ENCODE measurements around the gene ASB16. TPM values are rescaled to one million over a fixed set of nuclear protein-coding genes. Genes with fewer than 3 reads are reported as not detected.

Gene ASB16
- total and polyA plus RNA-seq, 2 donors: 0.14 TPM; not detected in 1

DNA sequence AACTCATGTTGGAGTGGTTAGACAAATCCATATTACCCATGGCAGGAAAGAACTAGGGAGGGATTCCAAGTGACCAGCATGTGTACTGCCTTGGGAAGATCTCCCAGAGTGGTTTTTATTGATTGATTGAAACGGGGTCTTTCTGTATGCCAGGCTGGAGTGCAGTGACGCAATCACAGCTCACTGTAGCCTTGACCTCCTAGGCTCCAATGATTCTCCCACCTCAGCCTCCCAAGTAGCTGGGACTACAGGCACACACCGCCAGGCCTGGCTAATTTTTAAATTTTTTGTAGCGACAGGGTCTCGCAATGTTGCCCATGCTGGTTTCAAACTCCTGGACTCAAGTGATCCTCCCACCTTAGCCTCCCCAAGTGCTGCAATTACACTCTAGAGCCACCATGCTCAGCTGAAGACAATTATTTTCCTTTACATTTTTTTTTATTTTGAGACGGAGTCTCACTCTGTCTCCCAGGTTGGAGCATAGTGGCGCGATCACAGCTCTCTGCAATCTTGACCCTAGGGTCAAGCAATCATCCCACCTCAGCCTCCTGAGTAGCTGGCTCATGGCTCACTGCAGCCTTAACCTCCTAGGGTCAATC lies 13.8 kb downstream of the ASB16 start:
- Histone ChIP-seq H3K9me3 (ENCODE audit: control insufficient read depth in 2 of 2, insufficient read depth in 1 of 2, low read length in 1 of 2) (no peaks in the 10 kb centered on the region), H3K4me1 (ENCODE audit: control insufficient read depth in 2 of 2, insufficient read depth in 2 of 2, low read length in 2 of 2) (peaks cover 17 to 21% of the 10 kb centered on the region in 2 donors), H3K27ac (ENCODE audit: low read depth in 1 of 2, low read length in 1 of 2) (no peak overlapping the region), H3K4me3 (ENCODE audit: low read length in 2 of 2) (no peak overlapping the region), H3K36me3 (ENCODE audit: control insufficient read depth in 2 of 2, insufficient read depth in 2 of 2, low read length in 1 of 2) (peaks cover 17 to 23% of the 10 kb centered on the region in 2 donors), H3K27me3 (ENCODE audit: control insufficient read depth in 2 of 2, insufficient read depth in 1 of 2, low read length in 1 of 2) (no peaks in the 10 kb centered on the region)
- no peak for DNase-seq (ENCODE audit: low read depth in 6 of 9, low spot score in 9 of 9)
- 97% methylated on average over 8 of the region's 8 CpGs for WGBS

DNA sequence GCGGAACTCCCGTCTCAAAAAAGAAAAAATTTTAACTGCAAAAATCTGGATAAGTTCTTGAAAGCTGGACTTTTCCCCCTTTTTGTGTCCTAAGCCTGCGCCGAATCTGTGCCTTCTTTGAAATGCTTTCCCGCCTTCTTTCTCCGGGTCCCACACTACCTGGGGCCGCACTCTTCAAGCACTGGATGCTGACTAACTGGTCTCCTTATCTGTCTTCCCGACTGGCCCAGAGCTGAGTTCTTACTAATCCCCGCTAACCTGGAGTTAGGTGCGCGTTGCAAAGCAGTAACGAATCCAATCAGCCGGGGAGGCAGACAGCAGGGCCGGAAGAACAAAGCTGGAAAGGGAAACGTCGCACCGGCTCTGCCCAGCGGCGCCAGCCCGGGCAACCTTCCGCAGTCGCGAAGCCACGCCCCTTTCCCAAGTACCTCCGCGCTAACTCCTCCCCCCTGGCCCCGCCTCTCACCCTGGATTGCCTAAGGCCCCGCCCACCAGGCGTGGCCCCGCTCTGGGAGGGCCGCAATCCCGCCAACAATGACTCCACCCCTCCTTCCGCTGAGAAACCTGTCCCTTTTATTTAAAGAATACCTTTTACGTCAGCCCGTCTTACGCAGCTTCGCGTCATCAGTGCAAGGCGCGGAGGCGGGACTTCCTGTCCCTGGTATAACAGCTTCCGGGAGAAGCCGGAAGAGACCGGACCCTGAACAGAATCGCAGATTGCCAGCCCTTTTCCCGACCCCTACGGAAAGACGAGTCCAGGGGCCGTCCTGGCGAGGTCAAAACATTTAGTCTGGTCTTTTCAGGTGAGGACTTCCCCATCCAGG lies 16.0 kb downstream of the ASB16 start, which contains the start of gene TMUB2:
Gene TMUB2 (plus strand): TSS at position 666 of the 824 bp plus-strand sequence. CDS start 737 bp downstream, outside the sequence.
- peak; percentile 97 to 100 (median 99) for DNase-seq (ENCODE audit: low read depth in 6 of 9, low spot score in 9 of 9)
- Histone ChIP-seq H3K9me3 (ENCODE audit: control insufficient read depth in 2 of 2, insufficient read depth in 1 of 2, low read length in 1 of 2) (peaks cover 0 to 3% of the 10 kb centered on the region in 2 donors), H3K4me3 (ENCODE audit: low read length in 2 of 2) (peak within 1 kb of the TSS; percentile 81 to 92), H3K4me1 (ENCODE audit: control insufficient read depth in 2 of 2, insufficient read depth in 2 of 2, low read length in 2 of 2) (peaks cover 17 to 21% of the 10 kb centered on the region in 2 donors), H3K27me3 (ENCODE audit: control insufficient read depth in 2 of 2, insufficient read depth in 1 of 2, low read length in 1 of 2) (no peaks in the 10 kb centered on the region), H3K36me3 (ENCODE audit: control insufficient read depth in 2 of 2, insufficient read depth in 2 of 2, low read length in 1 of 2) (peaks cover 34 to 37% of the 10 kb centered on the region in 2 donors), H3K27ac (ENCODE audit: low read depth in 1 of 2, low read length in 1 of 2) (peak within 1 kb of the TSS; percentile 92 to 97)
- under 1% methylated on average over 50 of the region's 50 CpGs for WGBS

DNA sequence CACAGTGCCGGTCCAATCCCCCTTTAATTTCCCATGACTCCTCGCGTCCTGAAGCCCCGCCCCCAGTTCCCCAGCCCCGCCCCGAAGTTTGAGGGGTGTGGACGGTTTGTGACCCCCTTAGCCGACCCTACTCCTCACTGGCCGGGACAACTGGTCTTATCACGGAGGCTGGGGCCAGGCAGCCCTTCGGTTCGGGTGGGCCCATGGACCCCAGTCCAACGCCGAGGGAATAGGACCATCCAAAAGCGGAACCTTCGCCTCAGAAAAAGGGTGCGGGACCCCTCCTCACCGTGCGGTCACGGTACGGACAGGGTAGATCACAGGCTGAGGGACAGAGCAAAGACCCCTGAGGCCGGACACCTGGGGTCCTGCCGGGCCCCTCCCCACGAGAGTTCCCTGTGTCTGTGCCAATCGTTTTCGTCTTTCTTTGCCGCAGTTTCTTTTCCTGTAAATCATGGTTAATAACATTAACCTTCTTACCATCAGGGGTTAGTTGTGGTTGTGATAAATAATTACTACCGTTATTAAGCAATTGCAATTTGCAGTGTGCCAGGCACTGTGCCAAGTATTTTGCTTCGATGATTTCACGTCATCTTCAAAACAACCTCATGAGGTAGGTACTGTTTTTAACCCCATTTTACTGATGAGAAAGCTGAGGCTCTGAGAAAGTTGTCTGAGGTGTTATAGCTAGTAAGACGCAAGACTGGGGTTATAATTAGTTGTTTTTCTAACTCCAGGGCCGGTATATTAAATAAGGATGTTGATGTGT lies 16.8 kb downstream of the ASB16 start:
- Histone ChIP-seq H3K4me3 (ENCODE audit: low read length in 2 of 2) (peak overlapping the region; percentile 81 to 92), H3K36me3 (ENCODE audit: control insufficient read depth in 2 of 2, insufficient read depth in 2 of 2, low read length in 1 of 2) (peaks cover 33 to 36% of the 10 kb centered on the region in 2 donors), H3K27me3 (ENCODE audit: control insufficient read depth in 2 of 2, insufficient read depth in 1 of 2, low read length in 1 of 2) (no peaks in the 10 kb centered on the region), H3K9me3 (ENCODE audit: control insufficient read depth in 2 of 2, insufficient read depth in 1 of 2, low read length in 1 of 2) (peaks cover 0 to 7% of the 10 kb centered on the region in 2 donors), H3K4me1 (ENCODE audit: control insufficient read depth in 2 of 2, insufficient read depth in 2 of 2, low read length in 2 of 2) (peaks cover 17 to 21% of the 10 kb centered on the region in 2 donors), H3K27ac (ENCODE audit: low read depth in 1 of 2, low read length in 1 of 2) (peak overlapping the region; percentile 92 to 97)
- peak in 1 of 9 donors; percentile 18 for DNase-seq (ENCODE audit: low read depth in 6 of 9, low spot score in 9 of 9)
- 3% methylated on average over 32 of the region's 32 CpGs for WGBS

DNA sequence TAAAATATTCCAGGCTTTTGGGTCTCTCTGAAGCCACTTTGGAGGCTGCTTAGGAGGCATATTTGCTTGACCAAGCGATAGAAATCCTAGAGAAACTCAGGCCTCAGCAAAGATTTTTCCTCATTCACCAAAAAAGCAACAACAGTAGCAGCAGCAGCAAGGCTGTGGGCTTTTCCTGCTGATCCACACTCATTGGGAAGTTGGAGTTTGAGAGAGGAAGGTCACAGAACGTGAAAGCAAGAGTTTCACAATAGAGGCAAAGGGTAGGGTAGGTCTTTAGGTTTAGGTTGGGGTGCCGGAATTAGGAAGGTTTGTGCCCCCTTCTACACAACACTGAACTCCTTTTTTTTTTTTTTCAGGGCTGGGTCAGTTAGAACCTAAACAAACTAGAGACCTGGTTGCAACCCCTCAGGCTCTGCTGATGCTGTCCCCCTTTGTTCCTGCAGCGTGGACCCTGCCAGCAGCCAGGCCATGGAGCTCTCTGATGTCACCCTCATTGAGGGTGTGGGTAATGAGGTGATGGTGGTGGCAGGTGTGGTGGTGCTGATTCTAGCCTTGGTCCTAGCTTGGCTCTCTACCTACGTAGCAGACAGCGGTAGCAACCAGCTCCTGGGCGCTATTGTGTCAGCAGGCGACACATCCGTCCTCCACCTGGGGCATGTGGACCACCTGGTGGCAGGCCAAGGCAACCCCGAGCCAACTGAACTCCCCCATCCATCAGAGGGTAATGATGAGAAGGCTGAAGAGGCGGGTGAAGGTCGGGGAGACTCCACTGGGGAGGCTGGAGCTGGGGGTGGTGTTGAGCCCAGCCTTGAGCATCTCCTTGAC lies 18.3 kb downstream of the ASB16 start:
- no peaks in the 10 kb centered on the region for H3K27me3 ChIP-seq (ENCODE audit: control insufficient read depth in 2 of 2, insufficient read depth in 1 of 2, low read length in 1 of 2)
- H3K36me3 ChIP-seq (ENCODE audit: control insufficient read depth in 2 of 2, insufficient read depth in 2 of 2, low read length in 1 of 2): peaks cover 39 to 41% of the 10 kb centered on the region in 2 donors
- WGBS: 97% methylated on average over 12 of the region's 12 CpGs
- no peak for DNase-seq (ENCODE audit: low read depth in 6 of 9, low spot score in 9 of 9)
- H3K4me3 ChIP-seq (ENCODE audit: low read length in 2 of 2): no peak overlapping the region
- H3K27ac ChIP-seq (ENCODE audit: low read depth in 1 of 2, low read length in 1 of 2): no peak overlapping the region
- peaks cover 17 to 23% of the 10 kb centered on the region in 2 donors for H3K4me1 ChIP-seq (ENCODE audit: control insufficient read depth in 2 of 2, insufficient read depth in 2 of 2, low read length in 2 of 2)
- H3K9me3 ChIP-seq (ENCODE audit: control insufficient read depth in 2 of 2, insufficient read depth in 1 of 2, low read length in 1 of 2): peaks cover 0 to 7% of the 10 kb centered on the region in 2 donors

DNA sequence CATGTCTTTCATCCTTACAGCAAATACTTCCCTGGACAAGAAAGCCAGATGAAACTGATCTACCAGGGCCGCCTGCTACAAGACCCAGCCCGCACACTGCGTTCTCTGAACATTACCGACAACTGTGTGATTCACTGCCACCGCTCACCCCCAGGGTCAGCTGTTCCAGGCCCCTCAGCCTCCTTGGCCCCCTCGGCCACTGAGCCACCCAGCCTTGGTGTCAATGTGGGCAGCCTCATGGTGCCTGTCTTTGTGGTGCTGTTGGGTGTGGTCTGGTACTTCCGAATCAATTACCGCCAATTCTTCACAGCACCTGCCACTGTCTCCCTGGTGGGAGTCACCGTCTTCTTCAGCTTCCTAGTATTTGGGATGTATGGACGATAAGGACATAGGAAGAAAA lies 20.0 kb downstream of the ASB16 start:
- Histone ChIP-seq H3K4me3 (ENCODE audit: low read length in 2 of 2) (no peak overlapping the region), H3K9me3 (ENCODE audit: control insufficient read depth in 2 of 2, insufficient read depth in 1 of 2, low read length in 1 of 2) (peaks cover 0 to 7% of the 10 kb centered on the region in 2 donors), H3K27ac (ENCODE audit: low read depth in 1 of 2, low read length in 1 of 2) (no peak overlapping the region), H3K4me1 (ENCODE audit: control insufficient read depth in 2 of 2, insufficient read depth in 2 of 2, low read length in 2 of 2) (peaks cover 6 to 22% of the 10 kb centered on the region in 2 donors), H3K27me3 (ENCODE audit: control insufficient read depth in 2 of 2, insufficient read depth in 1 of 2, low read length in 1 of 2) (no peaks in the 10 kb centered on the region), H3K36me3 (ENCODE audit: control insufficient read depth in 2 of 2, insufficient read depth in 2 of 2, low read length in 1 of 2) (peaks cover 51 to 56% of the 10 kb centered on the region in 2 donors)
- no peak for DNase-seq (ENCODE audit: low read depth in 6 of 9, low spot score in 9 of 9)
- WGBS: 97% methylated on average over 10 of the region's 10 CpGs

DNA sequence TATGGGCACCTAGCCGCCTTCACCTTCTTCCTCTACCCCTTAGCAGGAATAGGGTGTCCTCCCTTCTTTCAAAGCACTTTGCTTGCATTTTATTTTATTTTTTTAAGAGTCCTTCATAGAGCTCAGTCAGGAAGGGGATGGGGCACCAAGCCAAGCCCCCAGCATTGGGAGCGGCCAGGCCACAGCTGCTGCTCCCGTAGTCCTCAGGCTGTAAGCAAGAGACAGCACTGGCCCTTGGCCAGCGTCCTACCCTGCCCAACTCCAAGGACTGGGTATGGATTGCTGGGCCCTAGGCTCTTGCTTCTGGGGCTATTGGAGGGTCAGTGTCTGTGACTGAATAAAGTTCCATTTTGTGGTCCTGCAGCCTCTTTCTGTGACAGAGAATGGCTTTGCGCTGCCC lies 20.9 kb downstream of the ASB16 start:
- Histone ChIP-seq H3K27me3 (ENCODE audit: control insufficient read depth in 2 of 2, insufficient read depth in 1 of 2, low read length in 1 of 2) (no peaks in the 10 kb centered on the region), H3K4me1 (ENCODE audit: control insufficient read depth in 2 of 2, insufficient read depth in 2 of 2, low read length in 2 of 2) (peaks cover 4 to 16% of the 10 kb centered on the region in 2 donors), H3K9me3 (ENCODE audit: control insufficient read depth in 2 of 2, insufficient read depth in 1 of 2, low read length in 1 of 2) (peaks cover 0 to 7% of the 10 kb centered on the region in 2 donors), H3K36me3 (ENCODE audit: control insufficient read depth in 2 of 2, insufficient read depth in 2 of 2, low read length in 1 of 2) (peaks cover 59 to 64% of the 10 kb centered on the region in 2 donors), H3K4me3 (ENCODE audit: low read length in 2 of 2) (no peak overlapping the region), H3K27ac (ENCODE audit: low read depth in 1 of 2, low read length in 1 of 2) (no peak overlapping the region)
- DNase-seq (ENCODE audit: low read depth in 6 of 9, low spot score in 9 of 9): no peak
- WGBS: 98% methylated on average over 5 of the region's 5 CpGs

DNA sequence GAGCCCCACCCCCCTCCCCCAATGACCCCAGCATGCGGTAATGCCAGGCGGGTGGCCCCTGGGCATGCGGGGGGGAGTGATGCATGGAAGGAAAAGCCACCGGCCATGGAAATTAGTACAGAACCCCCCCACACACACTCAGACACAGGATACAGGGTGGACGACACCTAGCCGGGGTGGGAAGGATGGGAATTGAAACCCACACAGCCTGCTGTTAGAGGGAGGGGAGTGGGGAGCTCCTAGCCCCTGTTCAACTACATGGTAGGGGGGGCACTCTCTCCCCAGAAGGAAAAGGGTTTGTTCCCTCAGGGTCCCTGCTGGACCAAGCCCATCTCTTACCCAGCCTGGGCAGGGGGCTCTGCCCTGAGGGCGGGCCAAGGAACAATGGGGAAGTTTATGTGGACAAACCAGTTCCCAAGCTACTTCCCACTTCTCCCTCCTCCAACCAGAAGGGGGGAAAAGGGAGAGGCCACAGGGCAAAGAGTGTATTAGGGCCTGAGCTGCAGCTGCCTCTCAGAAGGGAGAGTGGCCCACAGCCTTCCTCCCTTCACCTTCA lies 21.5 kb downstream of the ASB16 start:
- Histone ChIP-seq H3K27ac (ENCODE audit: low read depth in 1 of 2, low read length in 1 of 2) (no peak overlapping the region), H3K36me3 (ENCODE audit: control insufficient read depth in 2 of 2, insufficient read depth in 2 of 2, low read length in 1 of 2) (peaks cover 65 to 69% of the 10 kb centered on the region in 2 donors), H3K27me3 (ENCODE audit: control insufficient read depth in 2 of 2, insufficient read depth in 1 of 2, low read length in 1 of 2) (no peaks in the 10 kb centered on the region), H3K9me3 (ENCODE audit: control insufficient read depth in 2 of 2, insufficient read depth in 1 of 2, low read length in 1 of 2) (peaks cover 0 to 7% of the 10 kb centered on the region in 2 donors), H3K4me1 (ENCODE audit: control insufficient read depth in 2 of 2, insufficient read depth in 2 of 2, low read length in 2 of 2) (peaks cover 5 to 18% of the 10 kb centered on the region in 2 donors), H3K4me3 (ENCODE audit: low read length in 2 of 2) (no peak overlapping the region)
- WGBS: 93% methylated on average over 7 of the region's 7 CpGs
- DNase-seq (ENCODE audit: low read depth in 6 of 9, low spot score in 9 of 9): no peak

DNA sequence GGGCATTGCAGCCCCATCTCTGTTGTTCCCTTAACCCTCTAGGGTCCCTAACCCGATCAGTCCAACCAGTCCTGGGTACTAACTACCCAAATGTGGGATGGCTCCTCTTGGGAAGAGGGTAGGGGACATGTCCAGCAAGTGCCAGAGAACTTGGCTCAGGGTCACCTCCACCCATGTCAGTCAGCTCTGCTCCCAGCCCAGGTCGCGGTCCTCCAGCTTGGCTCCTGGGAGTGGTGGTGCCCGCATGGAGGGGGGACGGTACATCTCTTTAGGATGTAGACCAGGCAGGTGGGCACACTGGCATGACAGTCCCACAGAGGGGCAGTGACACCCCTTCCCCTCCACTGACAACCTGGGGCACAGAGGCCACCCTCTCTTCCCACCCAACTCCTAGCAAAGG lies 22.2 kb downstream of the ASB16 start:
- Histone ChIP-seq H3K4me3 (ENCODE audit: low read length in 2 of 2) (no peak overlapping the region), H3K4me1 (ENCODE audit: control insufficient read depth in 2 of 2, insufficient read depth in 2 of 2, low read length in 2 of 2) (peaks cover 11 to 20% of the 10 kb centered on the region in 2 donors), H3K27me3 (ENCODE audit: control insufficient read depth in 2 of 2, insufficient read depth in 1 of 2, low read length in 1 of 2) (no peaks in the 10 kb centered on the region), H3K27ac (ENCODE audit: low read depth in 1 of 2, low read length in 1 of 2) (peak overlapping the region in 1 of 2 donors; percentile 25), H3K9me3 (ENCODE audit: control insufficient read depth in 2 of 2, insufficient read depth in 1 of 2, low read length in 1 of 2) (peaks cover 0 to 8% of the 10 kb centered on the region in 2 donors), H3K36me3 (ENCODE audit: control insufficient read depth in 2 of 2, insufficient read depth in 2 of 2, low read length in 1 of 2) (peaks cover 73 to 76% of the 10 kb centered on the region in 2 donors)
- WGBS: 97% methylated on average over 5 of the region's 5 CpGs
- DNase-seq (ENCODE audit: low read depth in 6 of 9, low spot score in 9 of 9): no peak

Measured in thymus (tissue), 11 donors.